Ectodermal cell (in vitro differentiated cells): ENCODE measurements around the gene CLCA1. TPM values are rescaled to one million over a fixed set of nuclear protein-coding genes. Genes with fewer than 3 reads are reported as not detected.

Experiments used
- H3K27ac ChIP-seq: 2 replicates; pipeline ENCODE4 v1.7.0; 2013; ENCODE audit warnings: mild to moderate bottlenecking, low read depth, low read length; ENCODE audit not compliant: insufficient read depth, poor library complexity, severe bottlenecking
- H3K27me3 ChIP-seq: 2 replicates; pipeline ENCODE4 v1.7.0; 2013; ENCODE audit warnings: mild to moderate bottlenecking, low read length; ENCODE audit not compliant: insufficient read depth, control insufficient read depth, poor library complexity, severe bottlenecking
- H3K36me3 ChIP-seq: one replicate; pipeline ENCODE4 v1.7.0; 2013; ENCODE audit warnings: low read length; ENCODE audit not compliant: control insufficient read depth, insufficient read depth
- H3K4me1 ChIP-seq: one replicate; pipeline ENCODE4 v1.7.0; 2013; ENCODE audit warnings: low read length; ENCODE audit not compliant: control insufficient read depth, insufficient read depth
- H3K4me3 ChIP-seq: 2 replicates; pipeline ENCODE4 v1.7.0; 2013; ENCODE audit warnings: low read depth, low read length, control low read depth; ENCODE audit not compliant: insufficient read depth
- H3K9me3 ChIP-seq: 2 replicates; pipeline ENCODE4 v1.7.0; 2013; ENCODE audit warnings: mild to moderate bottlenecking, low read length, moderate library complexity; ENCODE audit not compliant: control insufficient read depth
- WGBS, 2 experiments: methylation state at CpG; one replicate each; pipeline ENCODE4 v1.1.7; 2013; ENCODE audit warnings: missing lambda C conversion rate in 2 of 2; 5-methylcytosine and 5-hydroxymethylcytosine counted together
- polyA plus RNA-seq, 4 experiments: library from polyadenylated mRNA; stranded (reverse); fragments of 50-300 nt; gene quantifications; one replicate each; pipeline ENCODE4 v1.2.3, GENCODE V29; 2013

Gene CLCA1, protein sequence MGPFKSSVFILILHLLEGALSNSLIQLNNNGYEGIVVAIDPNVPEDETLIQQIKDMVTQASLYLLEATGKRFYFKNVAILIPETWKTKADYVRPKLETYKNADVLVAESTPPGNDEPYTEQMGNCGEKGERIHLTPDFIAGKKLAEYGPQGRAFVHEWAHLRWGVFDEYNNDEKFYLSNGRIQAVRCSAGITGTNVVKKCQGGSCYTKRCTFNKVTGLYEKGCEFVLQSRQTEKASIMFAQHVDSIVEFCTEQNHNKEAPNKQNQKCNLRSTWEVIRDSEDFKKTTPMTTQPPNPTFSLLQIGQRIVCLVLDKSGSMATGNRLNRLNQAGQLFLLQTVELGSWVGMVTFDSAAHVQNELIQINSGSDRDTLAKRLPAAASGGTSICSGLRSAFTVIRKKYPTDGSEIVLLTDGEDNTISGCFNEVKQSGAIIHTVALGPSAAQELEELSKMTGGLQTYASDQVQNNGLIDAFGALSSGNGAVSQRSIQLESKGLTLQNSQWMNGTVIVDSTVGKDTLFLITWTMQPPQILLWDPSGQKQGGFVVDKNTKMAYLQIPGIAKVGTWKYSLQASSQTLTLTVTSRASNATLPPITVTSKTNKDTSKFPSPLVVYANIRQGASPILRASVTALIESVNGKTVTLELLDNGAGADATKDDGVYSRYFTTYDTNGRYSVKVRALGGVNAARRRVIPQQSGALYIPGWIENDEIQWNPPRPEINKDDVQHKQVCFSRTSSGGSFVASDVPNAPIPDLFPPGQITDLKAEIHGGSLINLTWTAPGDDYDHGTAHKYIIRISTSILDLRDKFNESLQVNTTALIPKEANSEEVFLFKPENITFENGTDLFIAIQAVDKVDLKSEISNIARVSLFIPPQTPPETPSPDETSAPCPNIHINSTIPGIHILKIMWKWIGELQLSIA
- polyA plus RNA-seq (2013, experiment 1 of 4), result not detected
- polyA plus RNA-seq (2013, experiment 2 of 4), result not detected
- not detected for polyA plus RNA-seq (2013, experiment 3 of 4)
- polyA plus RNA-seq (2013, experiment 4 of 4), result not detected

GRCh38 chr1:86468501-86468977 is at the start of gene CLCA1:
Gene CLCA1, plus strand, starts transcription at chr1:86468927. Its CDS starts 45 bp downstream, at chr1:86468972.
- no peaks in the 10 kb centered on the region for H3K36me3 ChIP-seq
- no peak within 1 kb of the TSS for H3K27ac ChIP-seq
- WGBS, 2 experiments, result 83 to 98% methylated on average over 4 to 7 of the region's 7 CpGs

GRCh38 chr1:86419277-86419903 is 49.3 kb upstream of the CLCA1 start:
- Histone ChIP-seq H3K4me1 (no peaks in the 10 kb centered on the region), H3K4me3 (no peak overlapping the region), H3K27ac (no peak overlapping the region), H3K36me3 (no peaks in the 10 kb centered on the region), H3K9me3 (no peaks in the 10 kb centered on the region), H3K27me3 (no peaks in the 10 kb centered on the region)
- 75 to 86% methylated on average over 4 of the region's 4 CpGs for WGBS, 2 experiments

More at GRCh38 chr1:86468501-86468977, at the start of gene CLCA1:
- Histone ChIP-seq H3K4me1 (no peaks in the 10 kb centered on the region), H3K4me3 (no peak within 1 kb of the TSS), H3K9me3 (no peaks in the 10 kb centered on the region), H3K27me3 (no peaks in the 10 kb centered on the region)

GRCh38 chr1:86421601-86422280 is 47.0 kb upstream of the CLCA1 start:
- no peaks in the 10 kb centered on the region for H3K27me3 ChIP-seq
- 94 to 97% methylated on average over 7 of the region's 7 CpGs for WGBS, 2 experiments
- no peaks in the 10 kb centered on the region for H3K4me1 ChIP-seq
- H3K36me3 ChIP-seq, result no peaks in the 10 kb centered on the region
- H3K4me3 ChIP-seq, result no peak overlapping the region
- H3K27ac ChIP-seq, result no peak overlapping the region
- no peaks in the 10 kb centered on the region for H3K9me3 ChIP-seq

GRCh38 chr1:86423473-86423872 is 45.3 kb upstream of the CLCA1 start:
- no peak overlapping the region for H3K4me3 ChIP-seq
- H3K4me1 ChIP-seq, result no peaks in the 10 kb centered on the region
- H3K27me3 ChIP-seq, result no peaks in the 10 kb centered on the region
- H3K36me3 ChIP-seq, result no peaks in the 10 kb centered on the region
- no peak overlapping the region for H3K27ac ChIP-seq
- H3K9me3 ChIP-seq, result no peaks in the 10 kb centered on the region

- H3K27ac ChIP-seq, result no peak within 1 kb of the TSS
- H3K27me3 ChIP-seq, result no peaks in the 10 kb centered on the region
- H3K4me1 ChIP-seq, result no peaks in the 10 kb centered on the region
- no peaks in the 10 kb centered on the region for H3K36me3 ChIP-seq
- H3K4me3 ChIP-seq, result no peak within 1 kb of the TSS
- no peaks in the 10 kb centered on the region for H3K9me3 ChIP-seq
These were observed 44.9 kb upstream of the CLCA1 start, which contains the start of gene CLCA2 for GRCh38 chr1:86423873-86424272. Gene CLCA2, plus strand, starts transcription at chr1:86424171. Its CDS starts 77 bp downstream, at chr1:86424248.

- H3K36me3 ChIP-seq, result no peaks in the 10 kb centered on the region
- WGBS, 2 experiments, result 90 to 95% methylated on average over 6 of the region's 7 CpGs
- no peaks in the 10 kb centered on the region for H3K4me1 ChIP-seq
- H3K27me3 ChIP-seq, result no peaks in the 10 kb centered on the region
- no peak overlapping the region for H3K4me3 ChIP-seq
- no peaks in the 10 kb centered on the region for H3K9me3 ChIP-seq
- H3K27ac ChIP-seq, result no peak overlapping the region
These were observed 39.5 kb upstream of the CLCA1 start for GRCh38 chr1:86429122-86429725.

- H3K36me3 ChIP-seq, result no peaks in the 10 kb centered on the region
- H3K27me3 ChIP-seq, result no peaks in the 10 kb centered on the region
- WGBS, 2 experiments, result 87 to 90% methylated on average over 3 of the region's 3 CpGs
- H3K4me3 ChIP-seq, result no peak overlapping the region
- no peak overlapping the region for H3K27ac ChIP-seq
- no peaks in the 10 kb centered on the region for H3K9me3 ChIP-seq
- no peaks in the 10 kb centered on the region for H3K4me1 ChIP-seq
These were observed 38.9 kb upstream of the CLCA1 start for GRCh38 chr1:86429835-86430234.

DNA sequence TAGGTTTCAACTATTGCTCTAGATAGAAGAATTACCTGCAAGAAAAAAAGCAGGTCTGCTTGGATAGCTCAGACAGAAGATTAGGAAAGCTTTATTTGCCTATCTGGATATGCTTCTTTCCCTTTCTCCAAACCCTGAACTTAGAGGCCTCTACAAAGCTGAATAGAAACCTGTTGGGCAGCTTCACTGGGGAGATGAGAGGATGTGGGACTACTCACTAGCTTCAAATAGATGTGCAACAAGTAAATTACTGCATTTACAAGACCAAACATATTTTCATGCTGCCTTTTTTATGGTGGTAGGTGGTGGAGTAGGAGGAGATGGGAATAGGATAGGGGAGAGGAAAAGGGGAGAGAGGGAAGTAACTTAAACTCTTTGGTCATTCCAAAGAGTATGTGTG is 38.4 kb upstream of the CLCA1 start:
- Histone ChIP-seq H3K4me3 (no peak overlapping the region), H3K9me3 (no peaks in the 10 kb centered on the region), H3K4me1 (no peaks in the 10 kb centered on the region), H3K27ac (no peak overlapping the region), H3K27me3 (no peaks in the 10 kb centered on the region), H3K36me3 (no peaks in the 10 kb centered on the region)

DNA sequence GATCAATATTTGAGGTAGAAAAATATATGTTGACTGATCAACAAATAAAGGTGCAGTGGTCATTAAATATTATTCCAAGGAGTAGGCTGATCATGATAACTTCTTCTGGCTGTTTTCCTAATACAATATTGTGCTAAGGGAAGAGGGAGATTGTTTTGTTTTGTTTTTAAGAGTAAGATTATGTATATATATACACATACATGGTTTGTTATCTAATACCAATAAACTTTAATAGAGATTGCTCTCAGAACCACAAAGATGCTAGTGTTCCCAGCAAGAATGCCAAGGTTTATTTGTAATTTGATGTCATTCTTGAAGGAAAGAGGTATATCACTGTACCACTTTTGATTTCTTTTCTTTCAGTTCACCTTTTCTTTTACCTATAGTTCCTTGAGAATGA is 34.7 kb upstream of the CLCA1 start:
- H3K27ac ChIP-seq, result no peak overlapping the region
- H3K9me3 ChIP-seq, result no peaks in the 10 kb centered on the region
- H3K4me3 ChIP-seq, result no peak overlapping the region
- no peaks in the 10 kb centered on the region for H3K36me3 ChIP-seq
- H3K27me3 ChIP-seq, result no peaks in the 10 kb centered on the region
- H3K4me1 ChIP-seq, result no peaks in the 10 kb centered on the region
